Measurements from ENCODE around the gene ZNF791. TPM values are rescaled to one million over a fixed set of nuclear protein-coding genes. Genes with fewer than 3 reads are reported as not detected.
"Not testable (repeated sequence)": the region's sequence is repeated elsewhere in the genome, so short reads cannot be mapped to it uniquely, and the experiment has no call there.

The ZNF791 gene
- 10 to 100 TPM; 30.0 to 41.5 TPM for total RNA-seq

DNA sequence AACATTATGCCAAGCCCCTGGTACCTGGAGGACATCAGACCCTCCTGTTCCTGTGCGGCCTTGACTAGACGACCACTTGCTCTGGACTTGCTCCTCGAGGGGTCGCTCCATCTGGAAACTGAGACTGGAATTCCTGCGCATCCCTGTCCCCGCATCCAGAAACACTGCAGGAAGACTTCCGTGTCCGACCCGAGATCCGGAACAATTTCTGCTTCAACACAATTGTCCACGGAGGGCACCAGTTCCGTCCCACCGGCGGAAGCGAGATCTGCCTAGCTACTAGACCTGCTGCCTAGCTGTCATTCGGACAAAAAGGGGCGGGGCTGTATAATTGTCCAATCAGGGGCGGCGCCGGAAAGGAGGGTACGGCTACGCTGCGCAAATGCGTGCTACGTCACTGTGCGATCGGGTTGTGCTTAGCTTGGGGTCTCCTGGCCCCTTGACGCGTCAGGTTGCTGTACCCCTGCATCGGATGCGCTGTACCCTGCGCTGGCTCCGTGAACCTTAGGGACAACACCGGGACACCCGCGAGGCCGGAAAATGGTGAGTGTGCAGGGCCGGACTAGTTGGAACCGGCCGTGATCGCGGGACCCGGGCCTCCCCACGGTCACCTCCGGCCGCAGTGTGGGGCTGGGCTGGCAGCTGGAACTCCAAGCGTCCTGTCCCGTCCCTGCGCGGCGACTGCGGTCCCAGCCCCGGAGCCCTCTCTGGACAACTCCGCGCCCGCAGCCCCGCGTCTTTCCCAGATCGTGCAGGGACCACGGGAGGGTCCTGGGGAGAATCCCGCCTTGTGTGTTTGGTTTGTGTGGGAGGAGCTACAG, at the start of gene ZNF791, which contains the start of gene ZNF490:
Gene ZNF791 (plus strand): TSS at position 381 of the 821 bp plus-strand sequence. CDS start 160 bp downstream, at position 541.
Gene ZNF490 (minus strand): TSS at position 274 of the 821 bp plus-strand sequence. CDS start 133 bp downstream, at position 141.
- no peaks in the 10 kb centered on the region for H3K9me3 Mint-ChIP-seq (ENCODE audit: low read depth)
- peaks cover 41% of the 10 kb centered on the region for H3K4me1 Mint-ChIP-seq
- H3K36me3 Mint-ChIP-seq: peaks cover 37% of the 10 kb centered on the region
- peak within 1 kb of the TSS; percentile 100 for H3K27ac Mint-ChIP-seq
- CTCF ChIA-PET: interaction anchor here (0.7 to 1.6 kb wide), 7 partner anchors 13 to 193 kb away, joined by 3 to 10 read pairs (median 3); a partner anchor contains a TSS
- peak within 1 kb of the TSS; percentile 94 for H3K4me3 Mint-ChIP-seq
- ATAC-seq: peak; percentile 90
- H3K27me3 Mint-ChIP-seq: no peaks in the 10 kb centered on the region
- peak; percentile 99 for DNase-seq

DNA sequence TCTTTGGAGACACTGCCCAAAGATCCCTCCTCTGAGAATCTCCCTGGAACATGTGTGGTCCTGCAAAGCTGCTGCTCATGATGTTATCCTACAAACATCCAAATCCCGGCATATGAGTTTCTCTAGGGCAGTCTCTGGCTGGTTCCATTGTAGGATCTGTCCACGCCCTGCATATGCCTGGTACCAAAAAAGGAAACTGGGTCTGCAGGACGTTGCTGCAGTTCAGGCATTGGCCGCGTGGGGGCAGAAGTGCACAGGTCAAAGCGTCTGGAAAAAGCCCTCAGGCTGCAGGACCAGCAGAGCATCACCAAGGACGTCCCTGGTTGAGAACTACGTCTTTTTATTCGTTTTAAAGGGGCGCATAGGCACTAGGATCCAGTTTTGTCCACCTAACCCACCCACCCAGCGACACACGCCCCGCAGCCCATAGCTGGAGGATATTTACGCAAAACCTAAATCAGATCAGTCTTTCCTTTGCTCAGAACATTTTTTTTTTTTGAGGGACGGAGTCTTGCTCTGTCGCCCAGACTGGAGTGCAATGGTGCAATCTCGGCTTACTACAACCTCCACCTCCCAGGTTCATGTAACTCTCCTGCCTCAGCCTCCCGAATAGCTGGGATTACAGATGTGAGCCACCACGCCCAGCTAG, 46.6 kb upstream of the ZNF791 start:
- Mint-ChIP-seq H3K4me1 (peaks cover 5% of the 10 kb centered on the region), H3K4me3 (no peak overlapping the region), H3K9me3 (ENCODE audit: low read depth) (no peaks in the 10 kb centered on the region), H3K27ac (no peak overlapping the region), H3K36me3 (no peaks in the 10 kb centered on the region), H3K27me3 (no peaks in the 10 kb centered on the region)
- DNase-seq (peak; percentile 94), ATAC-seq (peak; percentile 95)
- CTCF ChIA-PET: interaction anchor here (0.6 to 4.2 kb wide), 19 partner anchors 10 to 822 kb away, joined by 3 to 57 read pairs (median 4); partner anchors contain the start of genes MAN2B1 and WDR83

DNA sequence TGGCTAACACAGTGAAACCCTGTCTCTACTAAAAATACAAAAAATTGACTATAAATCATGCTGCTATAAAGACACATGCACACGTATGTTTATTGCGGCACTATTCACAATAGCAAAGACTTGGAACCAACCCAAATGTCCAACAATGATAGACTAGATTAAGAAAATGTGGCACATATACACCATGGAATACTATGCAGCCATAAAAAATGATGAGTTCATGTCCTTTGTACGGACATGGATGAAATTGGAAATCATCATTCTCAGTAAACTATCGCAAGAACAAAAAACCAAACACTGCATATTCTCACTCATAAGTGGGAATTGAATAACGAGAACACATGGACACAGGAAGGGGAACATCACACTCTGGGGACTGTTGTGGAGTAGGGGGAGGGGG, 44.3 kb upstream of the ZNF791 start:
- not testable (repeated sequence) for H3K36me3 Mint-ChIP-seq; ATAC-seq; H3K9me3 Mint-ChIP-seq (ENCODE audit: low read depth); H3K27ac Mint-ChIP-seq; DNase-seq; H3K27me3 Mint-ChIP-seq; H3K4me3 Mint-ChIP-seq; H3K4me1 Mint-ChIP-seq
- CTCF ChIA-PET: interaction anchor here (1.2 to 4.2 kb wide), 3 partner anchors 100 to 108 kb away, joined by 6 to 57 read pairs (median 40); partner anchors contain the start of genes MAN2B1 and WDR83

DNA sequence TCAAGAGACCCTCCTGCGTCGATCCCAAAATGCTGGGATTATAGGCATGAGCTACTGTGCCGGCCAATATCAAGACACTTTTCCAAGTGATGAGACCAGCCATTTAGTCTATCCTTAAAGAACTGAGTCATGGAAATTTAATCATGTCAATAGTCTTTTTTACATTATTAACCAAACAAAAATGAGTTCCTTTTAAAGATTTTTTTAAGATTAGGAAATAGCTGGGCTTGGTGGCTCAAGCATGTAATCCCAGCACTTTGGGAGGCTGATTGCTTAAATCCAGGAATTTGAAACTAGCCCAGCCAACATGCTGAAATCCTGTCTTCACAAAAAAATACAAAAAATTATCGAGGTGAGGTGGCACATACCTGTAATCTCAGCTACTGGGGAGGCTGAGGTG, 42.8 kb upstream of the ZNF791 start:
- DNase-seq (no peak), ATAC-seq (no peak)
- Mint-ChIP-seq H3K27me3 (no peaks in the 10 kb centered on the region), H3K9me3 (ENCODE audit: low read depth) (no peaks in the 10 kb centered on the region), H3K36me3 (no peaks in the 10 kb centered on the region), H3K27ac (no peak overlapping the region), H3K4me1 (peaks cover 5% of the 10 kb centered on the region), H3K4me3 (no peak overlapping the region)
- CTCF ChIA-PET: interaction anchor here (1.1 to 1.7 kb wide), 4 partner anchors 42 to 477 kb away, joined by 4 to 6 read pairs (median 4); no protein-coding TSS in a partner anchor

DNA sequence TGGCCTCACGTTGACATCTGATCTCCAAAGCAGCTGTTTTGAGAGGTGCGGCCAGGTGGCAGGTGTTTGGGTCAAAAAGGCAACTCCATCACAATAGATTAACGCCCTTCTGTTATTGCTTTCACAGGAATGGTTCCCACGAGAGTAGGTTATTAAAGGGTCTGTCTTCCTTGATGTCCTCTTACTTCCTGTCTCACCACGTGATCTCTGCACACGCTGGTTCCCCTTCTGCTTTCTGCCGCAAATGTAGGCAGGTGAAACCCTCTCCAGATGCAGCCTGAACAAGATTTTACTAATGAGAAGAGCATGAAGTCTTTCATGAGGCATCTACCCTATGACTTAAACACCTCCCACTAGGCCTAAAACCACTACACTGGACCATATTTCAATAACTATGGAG, 36.7 kb upstream of the ZNF791 start:
- no peak for ATAC-seq
- Mint-ChIP-seq H3K9me3 (ENCODE audit: low read depth) (peaks cover 3% of the 10 kb centered on the region), H3K4me1 (peaks cover 6% of the 10 kb centered on the region), H3K36me3 (peaks cover 23% of the 10 kb centered on the region), H3K27ac (no peak overlapping the region), H3K4me3 (no peak overlapping the region), H3K27me3 (no peaks in the 10 kb centered on the region)
- CTCF ChIA-PET: interaction anchor here (1.3 kb wide), 1 partner anchor 9 kb away, joined by 3 read pairs; no protein-coding TSS in a partner anchor
- DNase-seq: no peak

DNA sequence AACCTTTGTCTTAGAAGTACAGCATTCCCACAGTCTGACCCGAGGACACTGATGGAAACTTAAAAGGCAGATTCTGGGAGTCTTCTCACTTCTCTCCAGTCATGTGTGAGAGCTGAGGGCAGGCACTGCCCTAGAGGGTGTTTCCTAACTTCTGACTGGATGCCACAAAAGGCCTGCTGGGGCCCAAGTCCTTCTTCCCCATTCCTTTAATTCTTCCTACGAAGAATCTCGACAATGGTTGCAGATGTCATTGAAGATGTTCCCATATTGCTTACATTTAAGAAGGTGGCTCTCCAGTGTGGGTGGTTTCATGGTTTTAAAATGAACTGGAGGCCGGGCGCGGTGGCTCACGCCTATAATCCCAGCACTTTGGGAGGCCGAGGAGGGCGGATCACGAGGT, 32.1 kb upstream of the ZNF791 start:
- no peak for DNase-seq
- Mint-ChIP-seq H3K9me3 (ENCODE audit: low read depth) (peaks cover 26% of the 10 kb centered on the region), H3K4me3 (no peak overlapping the region), H3K4me1 (peaks cover 6% of the 10 kb centered on the region), H3K27ac (no peak overlapping the region), H3K36me3 (peaks cover 64% of the 10 kb centered on the region), H3K27me3 (no peaks in the 10 kb centered on the region)
- CTCF ChIA-PET: interaction anchor here (0.6 kb wide), 1 partner anchor 176 kb away, joined by 5 read pairs; no protein-coding TSS in a partner anchor
- ATAC-seq: no peak

DNA sequence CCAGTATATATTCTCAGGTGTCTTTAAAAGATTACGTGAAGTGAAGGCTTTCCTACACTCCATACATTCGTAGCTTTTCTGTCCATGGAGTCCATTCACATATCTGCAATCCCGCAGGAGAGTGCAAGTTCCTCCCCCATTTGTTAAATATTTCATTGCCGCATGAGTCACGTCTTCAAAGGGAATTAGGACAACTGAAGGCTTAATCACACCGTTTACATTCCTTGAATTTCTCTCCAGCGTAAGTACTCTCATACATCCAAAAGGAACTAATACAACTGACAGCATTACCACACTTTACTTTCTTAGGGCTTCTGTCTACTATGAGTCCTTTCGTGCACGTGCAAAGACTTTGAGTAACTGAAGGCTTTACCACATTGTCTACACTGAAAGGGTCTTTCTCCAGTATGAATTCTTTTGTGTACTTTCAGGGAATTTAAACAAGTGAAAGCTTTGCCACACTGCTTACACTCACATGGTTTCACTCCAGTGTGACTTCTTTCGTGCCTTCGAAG, 30.5 kb upstream of the ZNF791 start:
- Mint-ChIP-seq H3K27me3 (no peaks in the 10 kb centered on the region), H3K27ac (no peak overlapping the region), H3K4me3 (no peak overlapping the region), H3K4me1 (no peaks in the 10 kb centered on the region), H3K9me3 (ENCODE audit: low read depth) (peaks cover 29% of the 10 kb centered on the region), H3K36me3 (peaks cover 78% of the 10 kb centered on the region)
- no peak for DNase-seq
- no peak for ATAC-seq
- CTCF ChIA-PET: no interaction called here

DNA sequence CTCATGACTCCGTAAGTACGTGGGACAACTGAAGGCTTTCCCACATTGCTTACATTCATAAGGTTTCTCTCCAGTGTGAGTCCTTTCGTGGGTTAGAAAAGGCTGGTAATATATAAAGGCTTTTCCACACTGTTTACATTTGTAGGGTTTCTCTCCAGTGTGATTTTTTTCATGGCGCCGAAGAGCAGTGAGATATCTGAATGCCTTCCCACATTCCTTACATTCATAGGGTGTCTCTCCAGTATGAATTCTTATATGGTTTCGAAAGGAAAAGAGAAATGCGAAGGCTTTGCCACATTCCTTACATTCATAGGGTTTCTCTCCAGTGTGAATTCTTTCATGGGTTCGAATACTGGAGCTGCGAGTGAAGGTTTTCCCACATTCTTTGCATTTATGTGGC, 29.6 kb upstream of the ZNF791 start:
- Mint-ChIP-seq H3K4me3 (no peak overlapping the region), H3K27ac (no peak overlapping the region), H3K9me3 (ENCODE audit: low read depth) (peaks cover 29% of the 10 kb centered on the region), H3K4me1 (no peaks in the 10 kb centered on the region), H3K27me3 (no peaks in the 10 kb centered on the region), H3K36me3 (peaks cover 78% of the 10 kb centered on the region)
- CTCF ChIA-PET: no interaction called here
- DNase-seq: no peak
- no peak for ATAC-seq

DNA sequence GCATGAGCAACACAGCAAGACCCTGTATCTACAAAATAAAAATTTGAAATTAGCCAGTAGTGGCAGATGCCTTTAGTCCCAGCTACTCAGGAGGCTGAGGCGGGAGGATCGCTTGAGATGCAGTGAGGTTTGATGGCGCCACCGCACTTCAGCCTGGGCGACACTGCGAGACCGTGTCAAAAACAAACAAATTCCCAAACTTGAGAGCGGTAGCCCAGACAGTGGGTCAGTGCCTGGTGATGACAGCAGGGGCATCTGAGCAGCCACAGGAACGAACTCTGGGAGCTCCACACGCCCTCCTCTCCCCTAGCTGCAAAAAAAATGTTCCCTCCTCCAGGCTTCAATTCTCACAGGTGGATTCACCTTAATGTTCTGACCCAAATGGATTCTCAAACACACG, 14.2 kb upstream of the ZNF791 start:
- Mint-ChIP-seq H3K4me1 (no peaks in the 10 kb centered on the region), H3K27me3 (no peaks in the 10 kb centered on the region), H3K9me3 (ENCODE audit: low read depth) (no peaks in the 10 kb centered on the region), H3K4me3 (no peak overlapping the region), H3K27ac (no peak overlapping the region), H3K36me3 (peaks cover 25% of the 10 kb centered on the region)
- ATAC-seq (no peak), DNase-seq (no peak)
- CTCF ChIA-PET: no interaction called here

DNA sequence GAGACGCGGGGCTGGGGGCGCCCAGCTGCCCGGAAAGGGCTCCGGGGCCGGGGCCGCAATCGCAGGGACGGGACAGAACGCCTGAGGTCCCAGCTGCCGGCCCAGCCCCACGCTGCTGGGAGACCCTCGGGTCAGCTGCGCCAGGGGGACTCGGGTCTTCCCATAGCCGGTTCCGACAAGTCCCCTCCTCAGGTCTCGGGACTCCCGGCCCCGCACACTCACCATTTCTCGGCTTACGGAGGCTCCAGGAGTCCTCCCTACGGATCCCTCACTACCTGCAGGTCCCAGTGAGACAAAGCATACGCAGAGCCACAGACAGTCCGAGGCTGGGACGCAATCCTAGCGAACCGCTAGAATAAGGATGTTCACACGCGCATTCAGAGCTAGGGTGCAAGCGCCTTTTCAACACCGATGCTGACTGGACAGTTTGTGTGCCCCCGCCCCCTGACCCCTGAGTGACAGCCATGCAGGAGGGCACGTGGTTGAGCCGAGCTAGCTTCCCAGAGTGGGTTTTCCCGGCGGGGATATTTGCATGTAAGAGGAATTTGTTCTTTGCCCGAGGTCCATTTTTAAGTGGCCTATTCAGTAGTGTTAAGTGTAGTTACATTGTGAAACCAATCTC, 13.7 kb upstream of the ZNF791 start:
- Mint-ChIP-seq H3K9me3 (ENCODE audit: low read depth) (no peaks in the 10 kb centered on the region), H3K4me1 (no peaks in the 10 kb centered on the region), H3K27ac (no peak overlapping the region), H3K4me3 (no peak overlapping the region), H3K27me3 (no peaks in the 10 kb centered on the region), H3K36me3 (peaks cover 29% of the 10 kb centered on the region)
- ATAC-seq: no peak
- DNase-seq: no peak
- CTCF ChIA-PET: no interaction called here

DNA sequence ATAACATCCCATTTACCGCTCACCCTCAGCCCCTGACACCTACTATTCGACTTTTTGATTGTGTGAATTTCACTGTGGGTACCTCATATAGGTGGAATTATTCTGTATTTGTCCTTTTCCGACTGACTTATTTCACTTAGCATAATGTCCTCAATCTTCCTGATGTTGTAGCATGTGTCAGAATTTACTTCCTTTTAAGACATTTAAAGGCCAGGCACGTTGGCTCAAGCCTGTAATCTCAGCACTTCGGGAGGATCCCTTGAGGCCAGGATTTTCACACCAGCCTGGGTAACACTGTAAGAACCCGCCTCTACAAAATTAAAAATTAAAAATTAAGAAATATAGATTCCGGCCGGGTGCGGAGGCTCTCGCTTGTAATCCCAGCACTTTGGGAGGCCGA, 13.1 kb upstream of the ZNF791 start:
- Mint-ChIP-seq H3K27ac (no peak overlapping the region), H3K4me1 (no peaks in the 10 kb centered on the region), H3K9me3 (ENCODE audit: low read depth) (no peaks in the 10 kb centered on the region), H3K27me3 (no peaks in the 10 kb centered on the region), H3K36me3 (peaks cover 31% of the 10 kb centered on the region), H3K4me3 (no peak overlapping the region)
- no peak for DNase-seq
- CTCF ChIA-PET: no interaction called here
- ATAC-seq: no peak

DNA sequence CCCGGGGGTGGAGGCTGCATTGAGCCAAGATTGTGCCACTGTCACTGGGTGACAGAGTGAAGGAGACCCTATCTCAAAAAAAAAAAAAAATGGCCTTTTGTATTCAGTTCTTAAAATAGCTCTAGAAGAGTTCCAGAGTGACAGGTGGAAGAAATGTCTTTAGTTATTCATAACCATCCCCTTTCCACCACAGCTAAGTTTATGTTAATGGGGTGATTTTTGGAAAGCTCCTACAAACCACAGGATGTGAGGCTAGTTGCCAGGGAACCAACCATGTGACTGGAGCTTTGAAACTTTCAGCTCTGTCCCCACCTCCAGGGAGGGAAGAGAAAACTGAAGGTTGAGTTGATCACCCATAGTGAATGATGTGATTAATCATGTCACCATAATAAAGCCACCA, 7.0 kb upstream of the ZNF791 start:
- Mint-ChIP-seq H3K27me3 (no peaks in the 10 kb centered on the region), H3K4me3 (no peak overlapping the region), H3K27ac (peak overlapping the region; percentile 34), H3K4me1 (peaks cover 13% of the 10 kb centered on the region), H3K36me3 (peaks cover 43% of the 10 kb centered on the region), H3K9me3 (ENCODE audit: low read depth) (no peaks in the 10 kb centered on the region)
- ATAC-seq (peak; percentile 86), DNase-seq (peak; percentile 80)
- CTCF ChIA-PET: interaction anchor here (1.1 to 1.8 kb wide), 4 partner anchors 10 to 66 kb away, joined by 3 to 6 read pairs (median 4); a partner anchor contains a TSS

DNA sequence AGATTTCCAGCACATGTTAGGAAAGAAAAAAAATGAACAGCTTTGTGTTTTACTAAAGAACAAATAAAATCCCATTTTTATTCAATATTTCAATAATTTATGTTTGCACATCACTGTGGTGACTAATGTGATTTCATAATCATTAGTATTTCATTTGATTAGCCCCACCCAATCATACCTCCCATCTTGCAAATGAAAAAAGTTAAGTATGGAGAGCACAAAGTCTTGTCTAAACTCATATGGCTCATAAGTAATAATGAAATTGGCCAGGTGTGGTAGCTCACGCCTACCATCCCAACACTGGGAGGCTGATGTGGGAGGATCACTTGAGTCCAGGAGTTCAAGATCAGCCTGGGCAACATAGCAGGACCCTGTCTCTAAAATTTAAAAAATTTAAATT, 3.9 kb upstream of the ZNF791 start:
- CTCF ChIA-PET: no interaction called here
- no peak for DNase-seq
- Mint-ChIP-seq H3K36me3 (peaks cover 37% of the 10 kb centered on the region), H3K27ac (no peak overlapping the region), H3K4me3 (no peak overlapping the region), H3K9me3 (ENCODE audit: low read depth) (no peaks in the 10 kb centered on the region), H3K4me1 (peaks cover 28% of the 10 kb centered on the region), H3K27me3 (no peaks in the 10 kb centered on the region)
- no peak for ATAC-seq
